ENCODE data around the gene AMN.
"Not testable (repeated sequence)": the region's sequence is repeated elsewhere in the genome, so short reads cannot be mapped to it uniquely, and the experiment has no call there.

The AMN gene

GRCh38 chr14:102922490-102923200, at the start of gene AMN:
Gene AMN, plus strand, starts transcription at chr14:102922663. Its CDS starts 26 bp downstream, at chr14:102922689.
- DNase-seq: no peak

- no peak for DNase-seq
Observed at GRCh38 chr14:102873131-102873530, 49.3 kb upstream of the AMN start.

- no peak for DNase-seq
Observed at GRCh38 chr14:102873546-102874061, 48.9 kb upstream of the AMN start.

GRCh38 chr14:102875652-102876051, 46.8 kb upstream of the AMN start:
- no peak for DNase-seq

GRCh38 chr14:102877511-102877910, 45.0 kb upstream of the AMN start:
- DNase-seq: not testable (repeated sequence)

- no peak for DNase-seq
Observed at GRCh38 chr14:102878174-102878969, 44.1 kb upstream of the AMN start.

- DNase-seq: no peak
Observed at GRCh38 chr14:102878970-102879460, 43.4 kb upstream of the AMN start.

GRCh38 chr14:102882226-102882906, 40.1 kb upstream of the AMN start:
- DNase-seq: no peak

GRCh38 chr14:102883089-102883541, 39.3 kb upstream of the AMN start:
- DNase-seq: peak; percentile 23

GRCh38 chr14:102883554-102883953, 38.9 kb upstream of the AMN start:
- no peak for DNase-seq

- no peak for DNase-seq
Observed at GRCh38 chr14:102885737-102886447, 36.6 kb upstream of the AMN start.

GRCh38 chr14:102888748-102889147, 33.7 kb upstream of the AMN start:
- DNase-seq: no peak

- no peak for DNase-seq
Observed at GRCh38 chr14:102889615-102890014, 32.8 kb upstream of the AMN start.

- no peak for DNase-seq
Observed at GRCh38 chr14:102891111-102891510, 31.4 kb upstream of the AMN start.

GRCh38 chr14:102891556-102891955, 30.9 kb upstream of the AMN start:
- DNase-seq: no peak

- DNase-seq: no peak
Observed at GRCh38 chr14:102892651-102893050, 29.8 kb upstream of the AMN start.

GRCh38 chr14:102893452-102893851, 29.0 kb upstream of the AMN start:
- DNase-seq: no peak

- not testable (repeated sequence) for DNase-seq
Observed at GRCh38 chr14:102896735-102897134, 25.7 kb upstream of the AMN start.

- DNase-seq: no peak
Observed at GRCh38 chr14:102897299-102898027, 25.0 kb upstream of the AMN start.

- no peak for DNase-seq
Observed at GRCh38 chr14:102898298-102898697, 24.2 kb upstream of the AMN start.

- DNase-seq: no peak
Observed at GRCh38 chr14:102898776-102899515, 23.5 kb upstream of the AMN start.
